GM13976 (cell line): ENCODE measurements around the gene KBTBD3.

Source experiments
- DNase-seq: peaks from one replicate; pipeline ENCODE4 v3.0.0; 2012; ENCODE audit warnings: low spot score
- CTCF ChIP-seq: IDR thresholded peaks from 2 replicates; pipeline ENCODE4 v1.5.1; 2012; ENCODE audit warnings: borderline replicate concordance, mild to moderate bottlenecking; ENCODE audit not compliant: insufficient read depth; ENCODE audit errors: extremely low read depth, missing control alignments, control extremely low read depth
- in situ Hi-C: fragments of 300-500 bp; cut with MboI; formaldehyde crosslinking; loops from one replicate; pipeline ENCODE4 v1.12.0; 2022; ENCODE audit warnings: low sequenced_read_pairs, mixed read lengths, inconsistent platforms; ENCODE audit not compliant: unreplicated experiment

KBTBD3 gene

GRCh38 chr11:106082096-106082495, 4.9 kb upstream of the KBTBD3 start:
- no peak for TF ChIP-seq CTCF
- DNase-seq, result no peak
- in situ Hi-C loops, result no loop called here

- no peak for TF ChIP-seq CTCF
- no peak for DNase-seq
- in situ Hi-C loops, result no loop called here
These were observed 685 bp upstream of the KBTBD3 start, which contains the start of gene AASDHPPT for GRCh38 chr11:106077609-106078455. AASDHPPT (plus strand) TSS chr11:106077662; CDS start chr11:106077711, 49 bp downstream.

DNA sequence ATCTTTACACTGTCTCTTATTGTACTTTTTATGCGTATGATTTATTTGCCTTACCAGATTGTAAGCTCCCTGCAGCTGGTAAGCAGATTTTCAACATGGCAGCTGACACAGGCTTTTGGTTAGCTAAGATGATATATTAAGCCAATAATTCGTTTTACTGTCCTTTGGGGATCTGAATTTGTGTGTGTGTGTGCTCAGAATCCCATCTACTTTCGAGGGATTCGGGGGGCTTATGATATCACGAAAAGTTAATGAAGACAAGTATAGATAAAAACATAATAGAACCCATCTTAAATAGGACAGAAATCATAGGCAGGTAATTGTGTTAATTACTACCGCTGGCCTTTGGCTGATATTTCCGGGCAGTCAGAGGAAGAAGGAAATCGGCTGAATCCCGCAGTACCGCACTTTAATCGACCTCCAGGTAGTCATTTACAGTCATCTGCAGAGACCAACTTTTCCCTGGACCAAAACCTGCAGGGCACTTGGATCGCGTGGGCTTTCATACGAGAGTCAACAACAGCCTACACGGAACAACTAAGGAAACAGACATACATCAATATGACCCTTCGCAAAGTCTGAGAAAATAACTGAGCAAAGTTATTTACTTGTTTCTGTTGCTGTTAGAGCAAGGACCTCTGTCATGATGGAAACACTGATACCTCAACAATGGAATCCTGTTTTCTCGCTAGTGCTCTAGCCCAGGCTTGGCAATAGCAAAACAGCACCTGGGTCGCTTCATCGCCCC, 802 bp downstream of the KBTBD3 start:
- no peak for DNase-seq
- in situ Hi-C loops, result no loop called here

GRCh38 chr11:106072804-106073203, 4.3 kb downstream of the KBTBD3 start:
- no peak for TF ChIP-seq CTCF
- DNase-seq, result no peak
- in situ Hi-C loops, result no loop called here

More for the DNA sequence above, 802 bp downstream of the KBTBD3 start:
- no peak for TF ChIP-seq CTCF

- no peak for DNase-seq
- in situ Hi-C loops, result no loop called here
- no peak for TF ChIP-seq CTCF
These were observed 6.5 kb downstream of the KBTBD3 start for GRCh38 chr11:106070606-106071005.

DNA sequence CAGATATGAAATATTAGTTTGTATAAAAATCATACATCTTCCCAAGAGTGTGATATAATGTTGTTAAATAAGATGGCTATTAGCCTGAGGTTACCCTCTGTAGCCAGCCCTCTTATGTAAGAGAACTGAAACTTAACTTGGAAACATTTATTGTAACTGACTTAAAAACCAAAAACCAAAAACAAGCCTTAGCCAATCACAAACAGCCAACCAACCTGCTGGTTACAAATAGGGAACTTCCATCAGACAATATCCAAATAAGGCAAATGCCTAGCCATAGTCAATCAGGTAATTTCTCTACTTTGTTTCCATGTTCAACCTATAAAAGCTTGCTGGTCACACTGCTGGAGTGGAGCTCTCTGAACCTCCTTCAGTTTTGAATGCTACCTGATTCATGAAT, 14.1 kb downstream of the KBTBD3 start:
- no peak for TF ChIP-seq CTCF
- in situ Hi-C loops, result no loop called here
- DNase-seq, result peak; percentile 16
